Activated CD8-positive, alpha-beta memory T cell treated with anti-CD3 and anti-CD28 coated beads, Interleukin-2, amount 10 ng/mL, durations not matched to agents 7 days and 5 days (primary cell): ENCODE results near the gene FABP6. TPM values are rescaled to one million over a fixed set of nuclear protein-coding genes. Genes with fewer than 3 reads are reported as not detected.

Source experiments
- ATAC-seq: fragments of 150-1000 bp; cut with Tn5 transposase; one replicate; pipeline ENCODE4 v1.10.0; 2021; ENCODE audit warnings: moderate library complexity
- CTCF ChIA-PET: fragments of 350-600 bp; sonication (Branson Sonifier 250); formaldehyde crosslinking; loops from one replicate; lab custom pipeline; 2021; ENCODE audit warnings: antibody characterized with exemption; lab: Charles Lee
- DNase-seq: peaks from one replicate; pipeline ENCODE4 v3.0.0-alpha.2; 2020
- H3K27ac Mint-ChIP-seq: one replicate; pipeline ENCODE4 v1.8.0; 2021; ENCODE audit warnings: mild to moderate bottlenecking, mixed read lengths
- H3K27me3 Mint-ChIP-seq: one replicate; pipeline ENCODE4 v1.8.0; 2021; ENCODE audit warnings: mixed read lengths
- H3K36me3 Mint-ChIP-seq: one replicate; pipeline ENCODE4 v1.8.0; 2021; ENCODE audit warnings: mild to moderate bottlenecking, mixed read lengths
- H3K4me1 Mint-ChIP-seq: one replicate; pipeline ENCODE4 v1.8.0; 2021; ENCODE audit warnings: mixed read lengths
- H3K4me3 Mint-ChIP-seq: one replicate; pipeline ENCODE4 v1.8.0; 2021; ENCODE audit warnings: mild to moderate bottlenecking, moderate library complexity, mixed read lengths
- H3K9me3 Mint-ChIP-seq: one replicate; pipeline ENCODE4 v1.8.0; 2022; ENCODE audit warnings: low read depth, mixed read lengths
- total RNA-seq, 2 experiments: library from RNA; stranded (reverse); gene quantifications; one replicate each; pipeline ENCODE4 v1.2.3, GENCODE V29; 2021

The FABP6 gene
- total RNA-seq, 2 experiments from 2014 or later: not detected

- DNase-seq (no peak), ATAC-seq (no peak)
- H3K27ac Mint-ChIP-seq: no peak overlapping the region
- no peaks in the 10 kb centered on the region for H3K4me1 Mint-ChIP-seq
- H3K27me3 Mint-ChIP-seq: peaks cover 23% of the 10 kb centered on the region
- H3K9me3 Mint-ChIP-seq: no peaks in the 10 kb centered on the region
- H3K36me3 Mint-ChIP-seq: no peaks in the 10 kb centered on the region
- CTCF ChIA-PET: no interaction called here
- no peak overlapping the region for H3K4me3 Mint-ChIP-seq
Observed at GRCh38 chr5:160259341-160259740, 30.0 kb downstream of the FABP6 start.

- Mint-ChIP-seq H3K36me3 (no peaks in the 10 kb centered on the region), H3K27me3 (peaks cover 23% of the 10 kb centered on the region), H3K27ac (no peak overlapping the region), H3K4me1 (no peaks in the 10 kb centered on the region), H3K4me3 (no peak overlapping the region), H3K9me3 (no peaks in the 10 kb centered on the region)
- ATAC-seq (no peak), DNase-seq (no peak)
- CTCF ChIA-PET: interaction anchor here (0.9 kb wide), 1 partner anchor 11 kb away, joined by 3 read pairs; no protein-coding TSS in a partner anchor
Observed at GRCh38 chr5:160260006-160260775, 30.9 kb downstream of the FABP6 start.

GRCh38 chr5:160260881-160261815 is 31.8 kb downstream of the FABP6 start:
- no peaks in the 10 kb centered on the region for H3K9me3 Mint-ChIP-seq
- ATAC-seq: no peak
- no peaks in the 10 kb centered on the region for H3K36me3 Mint-ChIP-seq
- H3K4me3 Mint-ChIP-seq: no peak overlapping the region
- peaks cover 23% of the 10 kb centered on the region for H3K27me3 Mint-ChIP-seq
- no peaks in the 10 kb centered on the region for H3K4me1 Mint-ChIP-seq
- DNase-seq: no peak
- CTCF ChIA-PET: no interaction called here
- no peak overlapping the region for H3K27ac Mint-ChIP-seq

- H3K36me3 Mint-ChIP-seq: no peaks in the 10 kb centered on the region
- peaks cover 23% of the 10 kb centered on the region for H3K27me3 Mint-ChIP-seq
- no peak overlapping the region for H3K27ac Mint-ChIP-seq
- no peaks in the 10 kb centered on the region for H3K9me3 Mint-ChIP-seq
- H3K4me1 Mint-ChIP-seq: no peaks in the 10 kb centered on the region
- CTCF ChIA-PET: no interaction called here
- H3K4me3 Mint-ChIP-seq: no peak overlapping the region
- DNase-seq (no peak), ATAC-seq (no peak)
Observed at GRCh38 chr5:160262151-160263074, 33.1 kb downstream of the FABP6 start.

- H3K36me3 Mint-ChIP-seq: no peaks in the 10 kb centered on the region
- peaks cover 30% of the 10 kb centered on the region for H3K27me3 Mint-ChIP-seq
- H3K9me3 Mint-ChIP-seq: no peaks in the 10 kb centered on the region
- CTCF ChIA-PET: no interaction called here
- H3K27ac Mint-ChIP-seq: no peak overlapping the region
- H3K4me3 Mint-ChIP-seq: no peak overlapping the region
- DNase-seq (no peak), ATAC-seq (no peak)
- no peaks in the 10 kb centered on the region for H3K4me1 Mint-ChIP-seq
Observed at GRCh38 chr5:160263326-160263855, 34.1 kb downstream of the FABP6 start.

GRCh38 chr5:160266044-160266443 is 36.7 kb downstream of the FABP6 start:
- ATAC-seq: no peak
- Mint-ChIP-seq H3K9me3 (no peaks in the 10 kb centered on the region), H3K27me3 (peaks cover 26% of the 10 kb centered on the region), H3K36me3 (no peaks in the 10 kb centered on the region), H3K4me3 (no peak overlapping the region), H3K4me1 (no peaks in the 10 kb centered on the region), H3K27ac (no peak overlapping the region)
- DNase-seq: no peak
- CTCF ChIA-PET: interaction anchor here (0.7 to 1.3 kb wide), 2 partner anchors 13 to 31 kb away, joined by 3 to 4 read pairs; no protein-coding TSS in a partner anchor

GRCh38 chr5:160266752-160267345 is 37.5 kb downstream of the FABP6 start:
- ATAC-seq (no peak), DNase-seq (no peak)
- no peaks in the 10 kb centered on the region for H3K36me3 Mint-ChIP-seq
- no peak overlapping the region for H3K4me3 Mint-ChIP-seq
- CTCF ChIA-PET: interaction anchor here (0.6 to 1.2 kb wide), 2 partner anchors 78 to 243 kb away, joined by 3 read pairs; no protein-coding TSS in a partner anchor
- no peaks in the 10 kb centered on the region for H3K9me3 Mint-ChIP-seq
- H3K27ac Mint-ChIP-seq: no peak overlapping the region
- peaks cover 22% of the 10 kb centered on the region for H3K27me3 Mint-ChIP-seq
- peaks cover 3% of the 10 kb centered on the region for H3K4me1 Mint-ChIP-seq

GRCh38 chr5:160268121-160268520 is 38.8 kb downstream of the FABP6 start:
- CTCF ChIA-PET: no interaction called here
- H3K27me3 Mint-ChIP-seq: peaks cover 17% of the 10 kb centered on the region
- no peak overlapping the region for H3K4me3 Mint-ChIP-seq
- DNase-seq (no peak), ATAC-seq (no peak)
- no peaks in the 10 kb centered on the region for H3K9me3 Mint-ChIP-seq
- no peak overlapping the region for H3K27ac Mint-ChIP-seq
- no peaks in the 10 kb centered on the region for H3K36me3 Mint-ChIP-seq
- H3K4me1 Mint-ChIP-seq: peaks cover 3% of the 10 kb centered on the region

- Mint-ChIP-seq H3K9me3 (no peaks in the 10 kb centered on the region), H3K27ac (no peak overlapping the region), H3K4me3 (no peak overlapping the region), H3K36me3 (no peaks in the 10 kb centered on the region), H3K27me3 (peaks cover 17% of the 10 kb centered on the region), H3K4me1 (peaks cover 3% of the 10 kb centered on the region)
- CTCF ChIA-PET: no interaction called here
- DNase-seq (no peak), ATAC-seq (no peak)
Observed at GRCh38 chr5:160269017-160269416, 39.7 kb downstream of the FABP6 start.

GRCh38 chr5:160270704-160271103 is 41.4 kb downstream of the FABP6 start:
- H3K27ac Mint-ChIP-seq: no peak overlapping the region
- H3K36me3 Mint-ChIP-seq: no peaks in the 10 kb centered on the region
- H3K4me3 Mint-ChIP-seq: no peak overlapping the region
- H3K27me3 Mint-ChIP-seq: peaks cover 17% of the 10 kb centered on the region
- H3K4me1 Mint-ChIP-seq: peaks cover 3% of the 10 kb centered on the region
- CTCF ChIA-PET: interaction anchor here (1.0 kb wide), 1 partner anchor 11 kb away, joined by 3 read pairs; no protein-coding TSS in a partner anchor
- ATAC-seq: no peak
- no peaks in the 10 kb centered on the region for H3K9me3 Mint-ChIP-seq
- no peak for DNase-seq

- DNase-seq: no peak
- ATAC-seq: no peak
- peaks cover 3% of the 10 kb centered on the region for H3K4me1 Mint-ChIP-seq
- no peaks in the 10 kb centered on the region for H3K36me3 Mint-ChIP-seq
- CTCF ChIA-PET: interaction anchor here (1.0 kb wide), 1 partner anchor 11 kb away, joined by 3 read pairs; no protein-coding TSS in a partner anchor
- H3K9me3 Mint-ChIP-seq: no peaks in the 10 kb centered on the region
- no peak overlapping the region for H3K27ac Mint-ChIP-seq
- no peak overlapping the region for H3K4me3 Mint-ChIP-seq
- H3K27me3 Mint-ChIP-seq: peaks cover 17% of the 10 kb centered on the region
Observed at GRCh38 chr5:160271396-160271795, 42.1 kb downstream of the FABP6 start.

GRCh38 chr5:160271836-160272235 is 42.5 kb downstream of the FABP6 start:
- ATAC-seq: no peak
- DNase-seq: no peak
- CTCF ChIA-PET: interaction anchor here (0.5 to 1.0 kb wide), 3 partner anchors 12 to 31 kb away, joined by 3 to 4 read pairs (median 3); no protein-coding TSS in a partner anchor
- Mint-ChIP-seq H3K27me3 (peaks cover 17% of the 10 kb centered on the region), H3K27ac (no peak overlapping the region), H3K36me3 (no peaks in the 10 kb centered on the region), H3K9me3 (no peaks in the 10 kb centered on the region), H3K4me1 (peaks cover 3% of the 10 kb centered on the region), H3K4me3 (no peak overlapping the region)
